Endothelial cell of umbilical vein (primary cell): ENCODE data around the gene ZFP90.

Source experiments
- CTCF ChIP-seq, 2 donors: IDR thresholded peaks; 1 replicate in 1 of 2; 2 replicates in 1 of 2; pipeline ENCODE4 v1.5.1; 2011; ENCODE audit warnings: low read length in 2 of 2, mild to moderate bottlenecking in 2 of 2, moderate library complexity in 2 of 2, control low read depth in 1 of 2, inconsistent platforms in 1 of 2, low read depth in 1 of 2; ENCODE audit not compliant: insufficient read depth in 1 of 2; ENCODE audit errors: extremely low read depth in 1 of 2
- EZH2 ChIP-seq: IDR thresholded peaks from 2 replicates; pipeline ENCODE4 v1.6.1; 2012; ENCODE audit warnings: borderline replicate concordance, low read depth, mild to moderate bottlenecking, moderate library complexity, low read length, inconsistent platforms; ENCODE audit not compliant: severe bottlenecking
- FOS ChIP-seq: IDR thresholded peaks from 2 replicates; pipeline ENCODE4 v1.6.1; 2011; ENCODE audit warnings: mild to moderate bottlenecking, low read length, moderate library complexity, borderline replicate concordance; ENCODE audit not compliant: insufficient read depth
- GATA2 ChIP-seq: IDR thresholded peaks from 2 replicates; pipeline ENCODE4 v1.7.0; 2011; ENCODE audit warnings: low read depth, mild to moderate bottlenecking, moderate library complexity, mixed read lengths, low read length; ENCODE audit not compliant: insufficient read length, insufficient read depth
- JUN ChIP-seq: IDR thresholded peaks from 2 replicates; pipeline ENCODE4 v1.6.1; 2011; ENCODE audit warnings: borderline replicate concordance, low read depth; ENCODE audit not compliant: insufficient read length, insufficient read depth
- MAX ChIP-seq: IDR thresholded peaks from 2 replicates; pipeline ENCODE4 v1.6.1; 2011; ENCODE audit not compliant: insufficient read depth, insufficient read length
- MYC ChIP-seq: IDR thresholded peaks from one replicate; pipeline ENCODE4 v1.6.1; 2011; ENCODE audit warnings: mild to moderate bottlenecking, low read depth, low read length
- POLR2A ChIP-seq: IDR thresholded peaks from 2 replicates; pipeline ENCODE4 v1.6.1; 2012; ENCODE audit warnings: low read depth, mild to moderate bottlenecking, control low read depth, low read length
- POLR2AphosphoS5 ChIP-seq: IDR thresholded peaks from 2 replicates; pipeline ENCODE4 v1.6.1; 2012; ENCODE audit warnings: low read depth, mild to moderate bottlenecking, control low read depth, low read length, moderate library complexity; ENCODE audit not compliant: insufficient read depth

- TF ChIP-seq MAX: no peak
- no peak for TF ChIP-seq POLR2A
- TF ChIP-seq CTCF (IDR thresholded peaks at IDR 0.05; ENCODE audit: extremely low read depth in 1 of 2, insufficient read depth in 1 of 2, low read depth in 1 of 2, low read length in 2 of 2): no peak
- TF ChIP-seq MYC: no peak
- TF ChIP-seq POLR2AphosphoS5: no peak
- TF ChIP-seq EZH2: no peak
- no peak for TF ChIP-seq FOS
- no peak for TF ChIP-seq GATA2
- no peak for TF ChIP-seq JUN
Observed at GRCh38 chr16:68496689-68497088, 42.4 kb upstream of the ZFP90 start.
